HEK293 (cell line): ENCODE data around the gene ZBTB24.
A peak's percentile ranks its signal among the peaks of the same experiment; 100 is the strongest.

Source experiments
- CTCF ChIA-PET: fragments of 350-600 bp; formaldehyde crosslinking; extraction: SDS; loops from one replicate; lab custom pipeline; 2021; ENCODE audit warnings: antibody characterized with exemption; lab: Yijun Ruan, JAX
- POLR2A ChIA-PET: fragments of 300-600 bp; formaldehyde crosslinking; extraction: SDS; loops from one replicate; lab custom pipeline; 2020; ENCODE audit warnings: antibody characterized with exemption, inconsistent platforms; lab: Yijun Ruan, JAX
- H3K27ac ChIP-seq: fragments of 200-500 bp; sonication (Bioruptor generic); 2 replicates; pipeline ENCODE4 v1.5.1; 2014; ENCODE audit warnings: low read depth, low read length, control low read depth, inconsistent platforms; ENCODE audit errors: extremely low read depth
- H3K36me3 ChIP-seq, 2 experiments: fragments of 200-500 bp in 1 of 2; sonication (Bioruptor generic) in 1 of 2; 1 replicate in 1 of 2; 2 replicates in 1 of 2; pipeline ENCODE4 v1.5.1; 2014 to 2017; ENCODE audit warnings: inconsistent platforms in 2 of 2, low read length in 2 of 2; ENCODE audit not compliant: control insufficient read depth in 2 of 2, insufficient read depth in 1 of 2
- H3K4me1 ChIP-seq: fragments of 200-500 bp; sonication (Bioruptor generic); 2 replicates; pipeline ENCODE4 v1.5.1; 2014; ENCODE audit warnings: mild to moderate bottlenecking, low read length, inconsistent platforms; ENCODE audit not compliant: control insufficient read depth, insufficient read depth
- H3K4me3 ChIP-seq: 2 replicates; pipeline ENCODE4 v1.5.1; 2011; ENCODE audit warnings: low read depth, mild to moderate bottlenecking, control low read depth, low read length, moderate library complexity
- H3K9me3 ChIP-seq: fragments of 200-500 bp; sonication (Bioruptor generic); 2 replicates; pipeline ENCODE4 v1.5.1; 2014; ENCODE audit warnings: low read depth, low read length, inconsistent platforms; ENCODE audit not compliant: control insufficient read depth, insufficient read depth
- ATF2 ChIP-seq: fragments of 450-650 bp; formaldehyde crosslinking; IDR thresholded peaks from 2 replicates; pipeline ENCODE4 v1.5.1; 2016; ENCODE audit warnings: missing biosample characterization, missing genetic modification characterization, low read depth
- BCL11A ChIP-seq: fragments of 450-650 bp; formaldehyde crosslinking; IDR thresholded peaks from 2 replicates; pipeline ENCODE4 v1.5.1; 2016; ENCODE audit warnings: low read depth, missing biosample characterization, missing genetic modification characterization
- BCL6B ChIP-seq: fragments of 450-650 bp; formaldehyde crosslinking; IDR thresholded peaks from 2 replicates; pipeline ENCODE4 v1.5.1; 2017; ENCODE audit warnings: missing biosample characterization, missing genetic modification characterization
- KLF8 ChIP-seq: fragments of 450-650 bp; formaldehyde crosslinking; IDR thresholded peaks from 2 replicates; pipeline ENCODE4 v1.5.1; 2016; ENCODE audit warnings: missing biosample characterization, missing genetic modification characterization
- PRDM1 ChIP-seq: fragments of 450-650 bp; formaldehyde crosslinking; IDR thresholded peaks from 2 replicates; pipeline ENCODE4; 2016; ENCODE audit warnings: missing biosample characterization, missing genetic modification characterization
- PRDM6 ChIP-seq: fragments of 450-650 bp; formaldehyde crosslinking; IDR thresholded peaks from 2 replicates; pipeline ENCODE4 v1.5.1; 2017; ENCODE audit warnings: missing biosample characterization, missing genetic modification characterization
- SP3 ChIP-seq: fragments of 450-650 bp; formaldehyde crosslinking; IDR thresholded peaks from 2 replicates; pipeline ENCODE4 v1.5.1; 2016; ENCODE audit warnings: missing biosample characterization, missing genetic modification characterization
- TRIM28 ChIP-seq: IDR thresholded peaks from 2 replicates; pipeline ENCODE4 v1.6.1; 2011; ENCODE audit warnings: low read length, control low read depth, borderline replicate concordance
- ZEB2 ChIP-seq: fragments of 450-650 bp; formaldehyde crosslinking; IDR thresholded peaks from 2 replicates; pipeline ENCODE4 v1.5.1; 2016; ENCODE audit warnings: missing biosample characterization, missing genetic modification characterization
- ZFP69B ChIP-seq: fragments of 450-650 bp; formaldehyde crosslinking; IDR thresholded peaks from 2 replicates; pipeline ENCODE4 v1.5.1; 2016; ENCODE audit warnings: missing biosample characterization, missing genetic modification characterization
- ZNF132 ChIP-seq: fragments of 450-650 bp; formaldehyde crosslinking; IDR thresholded peaks from 2 replicates; pipeline ENCODE4 v1.5.1; 2017; ENCODE audit warnings: missing biosample characterization, missing genetic modification characterization, borderline replicate concordance
- ZNF146 ChIP-seq: fragments of 450-650 bp; formaldehyde crosslinking; IDR thresholded peaks from 2 replicates; pipeline ENCODE4 v1.5.1; 2016; ENCODE audit warnings: missing biosample characterization, missing genetic modification characterization
- ZNF18 ChIP-seq: fragments of 450-650 bp; formaldehyde crosslinking; IDR thresholded peaks from 2 replicates; pipeline ENCODE4 v1.5.1; 2016; ENCODE audit warnings: missing biosample characterization, missing genetic modification characterization
- ZNF24 ChIP-seq: fragments of 450-650 bp; formaldehyde crosslinking; IDR thresholded peaks from 2 replicates; pipeline ENCODE4 v1.5.1; 2016; ENCODE audit warnings: missing biosample characterization, missing genetic modification characterization
- ZNF274 ChIP-seq, 2 experiments: fragments of 200-500 bp in 1 of 2; fragments of 450-650 bp in 1 of 2; sonication (Bioruptor generic) in 1 of 2; formaldehyde crosslinking in 1 of 2; IDR thresholded peaks; 2 replicates each; pipeline versions ENCODE4 v1.5.1 to v1.6.1; 2014 to 2016; ENCODE audit warnings: borderline replicate concordance in 1 of 2, inconsistent platforms in 1 of 2, low read length in 1 of 2, missing biosample characterization in 1 of 2, missing genetic modification characterization in 1 of 2
- ZNF280D ChIP-seq: fragments of 450-650 bp; formaldehyde crosslinking; IDR thresholded peaks from 2 replicates; pipeline ENCODE4 v1.5.1; 2016; ENCODE audit warnings: missing biosample characterization, missing genetic modification characterization
- ZNF302 ChIP-seq: fragments of 450-650 bp; formaldehyde crosslinking; IDR thresholded peaks from 2 replicates; pipeline ENCODE4 v1.5.1; 2016; ENCODE audit warnings: missing biosample characterization, missing genetic modification characterization, low read depth
- ZNF354C ChIP-seq: fragments of 450-650 bp; formaldehyde crosslinking; IDR thresholded peaks from 2 replicates; pipeline ENCODE4 v1.5.1; 2016; ENCODE audit warnings: missing biosample characterization, missing genetic modification characterization, low read depth, borderline replicate concordance
- ZNF473 ChIP-seq: fragments of 450-650 bp; formaldehyde crosslinking; IDR thresholded peaks from 2 replicates; pipeline ENCODE4 v1.5.1; 2017; ENCODE audit warnings: missing biosample characterization, missing genetic modification characterization
- ZNF530 ChIP-seq: fragments of 450-650 bp; formaldehyde crosslinking; IDR thresholded peaks from 2 replicates; pipeline ENCODE4 v1.5.1; 2016; ENCODE audit warnings: low read depth, missing biosample characterization, missing genetic modification characterization
- ZNF701 ChIP-seq: fragments of 450-650 bp; formaldehyde crosslinking; IDR thresholded peaks from 2 replicates; pipeline ENCODE4 v1.5.1; 2016; ENCODE audit warnings: missing biosample characterization, missing genetic modification characterization
- ZNF704 ChIP-seq: fragments of 450-650 bp; formaldehyde crosslinking; IDR thresholded peaks from 2 replicates; pipeline ENCODE4 v1.5.1; 2016; ENCODE audit warnings: missing biosample characterization, missing genetic modification characterization
- ZNF707 ChIP-seq: fragments of 450-650 bp; formaldehyde crosslinking; IDR thresholded peaks from 2 replicates; pipeline ENCODE4 v1.5.1; 2016; ENCODE audit warnings: missing biosample characterization, missing genetic modification characterization
- ZSCAN5A ChIP-seq: fragments of 450-650 bp; formaldehyde crosslinking; IDR thresholded peaks from 2 replicates; pipeline ENCODE4 v1.5.1; 2016; ENCODE audit warnings: missing biosample characterization, missing genetic modification characterization
- ZXDB ChIP-seq: fragments of 450-650 bp; formaldehyde crosslinking; IDR thresholded peaks from 2 replicates; pipeline ENCODE4 v1.5.1; 2016; ENCODE audit warnings: missing biosample characterization, missing genetic modification characterization

ZBTB24 gene

GRCh38 chr6:109428889-109429477, 54.0 kb downstream of the ZBTB24 start:
- POLR2A ChIA-PET: interaction anchor here (0.7 kb wide), 1 partner anchor 10 kb away, joined by 3 read pairs; no protein-coding TSS in a partner anchor
- Histone ChIP-seq H3K4me3 (no peak overlapping the region), H3K9me3 (no peaks in the 10 kb centered on the region)
- TF ChIP-seq ZNF132 (tag by site-specific recombination) (no peak), ZNF24 (tag by site-specific recombination) (peak; percentile 69), ZXDB (no peak), ZNF274 (IDR thresholded peaks at IDR 0.05; ENCODE audit: low read length) (no peak), ZNF274 (tag by site-specific recombination; IDR thresholded peaks at IDR 0.05; ENCODE audit: borderline replicate concordance) (no peak), ZNF707 (tag by site-specific recombination) (no peak), ZNF473 (tag by site-specific recombination) (no peak), ZEB2 (tag by site-specific recombination) (peak; percentile 62; the same call in 1 of the 2 replicates), ZNF704 (tag by site-specific recombination) (no peak), PRDM6 (tag by site-specific recombination) (peak; percentile 72), BCL11A (0 out of 2 replicates have a peak, but pooled peaks have one; percentile 37), ZNF146 (tag by site-specific recombination) (no peak), ZFP69B (tag by site-specific recombination) (no peak), ZNF18 (tag by site-specific recombination) (no peak), PRDM1 (peak; percentile 24; the same call in 1 of the 2 replicates), TRIM28 (peak; percentile 49; the same call in 1 of the 2 replicates), ZNF354C (tag by site-specific recombination) (no peak), KLF8 (tag by site-specific recombination) (peak; percentile 43; the same call in 1 of the 2 replicates), ZNF530 (tag by site-specific recombination) (no peak), SP3 (tag by site-specific recombination) (no peak), ZSCAN5A (no peak), ZNF302 (no peak), ZNF701 (tag by site-specific recombination) (no peak), BCL6B (tag by site-specific recombination) (no peak), ZNF280D (tag by site-specific recombination) (no peak), ATF2 (tag by site-specific recombination) (peak; percentile 97)

More at GRCh38 chr6:109428889-109429477, 54.0 kb downstream of the ZBTB24 start:
- H3K36me3 ChIP-seq: no peaks in the 10 kb centered on the region
- no peak overlapping the region for H3K27ac ChIP-seq
- CTCF ChIA-PET: interaction anchor here (0.6 to 2.1 kb wide), 6 partner anchors 13 to 891 kb away, joined by 3 to 5 read pairs (median 3); no protein-coding TSS in a partner anchor
- peaks cover 7% of the 10 kb centered on the region; the same call in 1 of the 2 replicates for H3K4me1 ChIP-seq
